HepG2 (cell line): ENCODE measurements around the gene CLEC3B. TPM values are rescaled to one million over a fixed set of nuclear protein-coding genes. Genes with fewer than 3 reads are reported as not detected.

Experiments used
- ATAC-seq: fragments of 200-7000 bp; cut with Tn5 transposase; 3 replicates; pipeline ENCODE4 v1.9.1; 2020; ENCODE audit warnings: mild to moderate bottlenecking, moderate library complexity
- BruUV-seq: library from RNA; stranded (reverse); fragments of 400-500 nt; replicated peaks from 2 replicates; lab custom pipeline; 2021; lab: Mats Ljungman, UMichigan
- CTCF ChIA-PET: fragments of 300-600 bp; formaldehyde crosslinking; extraction: SDS; loops from one replicate; lab custom pipeline; 2021; ENCODE audit warnings: low total read pairs, inconsistent platforms, low intra/inter-chr PET ratio; lab: Yijun Ruan, JAX
- POLR2A ChIA-PET: fragments of 350-600 bp; sonication (Branson Sonifier 250); formaldehyde crosslinking; loops from one replicate; lab custom pipeline; 2020; ENCODE audit warnings: antibody characterized with exemption, inconsistent platforms; lab: Yijun Ruan, JAX
- DNase-seq: peaks from one replicate; pipeline ENCODE4 v3.0.0-alpha.2; 2015; ENCODE audit warnings: low spot score
- FAIRE-seq: peaks from 3 replicates; lab custom pipeline; 2011; peaks lifted over from hg19 to GRCh38; lab: Jason Lieb, UNC
- H2AFZ ChIP-seq: one replicate; pipeline ENCODE4 v1.6.1; 2011; ENCODE audit warnings: low read length, inconsistent platforms
- H3K27ac ChIP-seq: fragments of 300-600 bp; 3 replicates; pipeline ENCODE4 v1.8.0; 2011; ENCODE audit warnings: mixed run types, mild to moderate bottlenecking, mixed read lengths, low read length, inconsistent platforms; ENCODE audit not compliant: insufficient read depth; ENCODE audit errors: extremely low read length
- H3K27me3 ChIP-seq, 2 experiments: fragments of 200-600 bp in 1 of 2; 2 replicates in 1 of 2; 3 replicates in 1 of 2; pipeline versions ENCODE4 v1.6.0 to v1.8.0; 2011; ENCODE audit warnings: low read length in 2 of 2, mild to moderate bottlenecking in 2 of 2, moderate library complexity in 2 of 2, inconsistent platforms in 1 of 2; ENCODE audit not compliant: insufficient read depth in 2 of 2, control insufficient read depth in 1 of 2
- H3K36me3 ChIP-seq, 2 experiments: fragments of 200-600 bp in 1 of 2; replicated peaks in 1 of 2; 2 replicates in 1 of 2; 3 replicates in 1 of 2; pipeline versions ENCODE4 v1.5.1 to v1.8.0; 2011; ENCODE audit warnings: low read length in 2 of 2, inconsistent platforms in 1 of 2; ENCODE audit not compliant: insufficient read depth in 2 of 2, control insufficient read depth in 1 of 2
- H3K4me1 ChIP-seq: 2 replicates; pipeline ENCODE4 v1.5.1; 2012; ENCODE audit warnings: low read length, inconsistent platforms; ENCODE audit not compliant: insufficient read depth
- H3K4me2 ChIP-seq: 2 replicates; pipeline ENCODE4 v1.6.0; 2011; ENCODE audit warnings: low read depth, low read length, inconsistent platforms
- H3K4me3 ChIP-seq, 3 experiments: fragments of 200-600 bp in 1 of 3; sonication (generic), shearing (Covaris generic) in 1 of 3; replicated peaks in 1 of 3; 2 replicates each; pipeline ENCODE4 v1.5.1; 2011 to 2016; ENCODE audit warnings: low read length in 3 of 3, inconsistent platforms in 2 of 3, low read depth in 2 of 3, mild to moderate bottlenecking in 2 of 3, control low read depth in 1 of 3, mixed read lengths in 1 of 3; ENCODE audit not compliant: insufficient read depth in 1 of 3
- H3K79me2 ChIP-seq: one replicate; pipeline ENCODE4 v1.6.1; 2011; ENCODE audit warnings: low read length, inconsistent platforms; ENCODE audit not compliant: insufficient read depth
- H3K9ac ChIP-seq: 2 replicates; pipeline ENCODE4 v1.6.0; 2011; ENCODE audit warnings: mild to moderate bottlenecking, low read depth, low read length, inconsistent platforms; ENCODE audit not compliant: insufficient read depth
- H3K9me3 ChIP-seq: 2 replicates; pipeline ENCODE4 v1.5.1; 2012; ENCODE audit warnings: mild to moderate bottlenecking, low read length
- H4K20me1 ChIP-seq: 2 replicates; pipeline ENCODE4 v1.6.0; 2011; ENCODE audit warnings: inconsistent platforms, mild to moderate bottlenecking, low read length, moderate library complexity; ENCODE audit not compliant: insufficient read depth
- DPF2 ChIP-seq: sonication (generic); formaldehyde crosslinking; IDR thresholded peaks from 2 replicates; pipeline ENCODE4 v1.4.0; 2020; ENCODE audit warnings: mild to moderate bottlenecking, low read depth, missing genetic modification reagents, borderline replicate concordance
- FOXP1 ChIP-seq, 2 experiments: fragments of 450-650 bp in 1 of 2; IDR thresholded peaks; 2 replicates each; pipeline ENCODE4 v1.6.1; 2017 to 2018; ENCODE audit warnings: antibody characterized with exemption in 1 of 2
- GATAD2A ChIP-seq: IDR thresholded peaks from 2 replicates; pipeline ENCODE4 v1.6.1; 2016
- GPBP1L1 ChIP-seq: sonication (generic); formaldehyde crosslinking; IDR thresholded peaks from 2 replicates; pipeline ENCODE4 v1.5.0; 2020; ENCODE audit warnings: mild to moderate bottlenecking, missing genetic modification reagents
- GRHL1 ChIP-seq: sonication (generic); formaldehyde crosslinking; conservative IDR thresholded peaks from 2 replicates; pipeline ENCODE4 v1.8.0; 2022; ENCODE audit warnings: missing genetic modification reagents
- MXD4 ChIP-seq: IDR thresholded peaks from 2 replicates; pipeline ENCODE4 v1.6.1; 2016; ENCODE audit warnings: mild to moderate bottlenecking, missing biosample characterization, missing genetic modification reagents
- NCOA1 ChIP-seq: sonication (generic); formaldehyde crosslinking; IDR thresholded peaks from 2 replicates; pipeline ENCODE4 v1.9.0; 2021; ENCODE audit warnings: missing genetic modification reagents
- RELA ChIP-seq: sonication (generic); formaldehyde crosslinking; IDR thresholded peaks from 2 replicates; pipeline ENCODE4 v1.4.0; 2020; ENCODE audit warnings: missing genetic modification reagents
- ZNF17 ChIP-seq: sonication (generic); formaldehyde crosslinking; IDR thresholded peaks from 2 replicates; pipeline ENCODE4 v1.5.0; 2020; ENCODE audit warnings: mild to moderate bottlenecking, missing genetic modification reagents
- ZNF678 ChIP-seq: sonication (generic); formaldehyde crosslinking; IDR thresholded peaks from 2 replicates; pipeline ENCODE4 v1.4.0; 2020; ENCODE audit warnings: mild to moderate bottlenecking, missing genetic modification reagents
- ZNF790 ChIP-seq: sonication (generic); formaldehyde crosslinking; IDR thresholded peaks from 2 replicates; pipeline ENCODE4 v1.8.0; 2022; ENCODE audit warnings: missing genetic modification reagents, mild to moderate bottlenecking, borderline replicate concordance
- ZSCAN25 ChIP-seq: sonication (generic); formaldehyde crosslinking; IDR thresholded peaks from 2 replicates; pipeline ENCODE4 v1.8.0; 2022; ENCODE audit warnings: mild to moderate bottlenecking, missing genetic modification reagents
- WGBS: methylation state at CpG from one replicate; pipeline ENCODE4 v1.1.6; 2017; ENCODE audit warnings: low lambda C conversion rate; 5-methylcytosine and 5-hydroxymethylcytosine counted together
- in situ Hi-C: cut with HindIII; loops from 2 replicates; pipeline ENCODE4 v1.10.0; 2017; ENCODE audit warnings: low pct_unique_long_range_greater_than_20kb; ENCODE audit not compliant: extremely low pct_ligation_motif_present
- intact Hi-C: fragments of 100-400 bp; cut with micrococcal nuclease; formaldehyde crosslinking; loops from one replicate; pipeline ENCODE4 v1.10.0; 2022; ENCODE audit not compliant: unreplicated experiment
- polyA plus RNA-seq, 8 experiments: library from polyadenylated mRNA; depleted of rRNA in 3 of 8; stranded (reverse) in 7 of 8; unstranded in 1 of 8; fragments of >200 nt; fragmentation: Illumina TruSeq in 4 of 8; extraction: Trizol in 4 of 8; gene quantifications; 2 replicates each; pipeline versions ENCODE4 v1.2.1 to v1.2.3, GENCODE V29; 2011 to 2016; ENCODE audit warnings: low read depth in 4 of 8, missing spikeins in 1 of 8, mixed read lengths in 1 of 8; ENCODE audit not compliant: insufficient read depth in 1 of 8
- total RNA-seq, 5 experiments: library from RNA; depleted of rRNA; stranded (reverse); fragments of >200 nt; fragmentation: Illumina TruSeq; extraction: Trizol; gene quantifications; 2 replicates each; pipeline ENCODE4 v1.2.3, GENCODE V29; 2016; ENCODE audit warnings: low read depth in 1 of 5

CLEC3B gene
- total and polyA plus RNA-seq, 2 of the 13 experiments (the other 11 are each of a cell fraction or from before 2014, with no cell fraction given): 0.07 TPM; not detected in 1

- TF ChIP-seq MXD4 (no peak), FOXP1 (IDR thresholded peaks at IDR 0.05) (no peak), FOXP1 (CRISPR knock-in tag; IDR thresholded peaks at IDR 0.05) (peak; percentile 22; the same call in 1 of the 2 replicates), GATAD2A (peak; percentile 19; the same call in 1 of the 2 replicates)
Measured at GRCh38 chr3:45002139-45002660, 23.9 kb upstream of the CLEC3B start (continued).

GRCh38 chr3:45002720-45003119 lies 23.4 kb upstream of the CLEC3B start:
- Histone ChIP-seq H3K36me3 (peaks cover 30 to 74% of the 10 kb centered on the region in 2 experiments), H3K4me2 (no peak overlapping the region), H3K9ac (no peak overlapping the region), H3K27ac (peak overlapping the region; percentile 40), H3K9me3 (no peaks in the 10 kb centered on the region), H3K4me1 (peaks cover 12% of the 10 kb centered on the region), H3K4me3 (no peak overlapping the region), H3K79me2 (no peaks in the 10 kb centered on the region), H4K20me1 (no peaks in the 10 kb centered on the region), H2AFZ (no peak overlapping the region), H3K27me3 (no peaks in the 10 kb centered on the region)
- FAIRE-seq: no peak
- DNase-seq: no peak
- TF ChIP-seq MXD4 (no peak), NCOA1 (CRISPR knock-in tag) (no peak), GRHL1 (no peak), ZNF17 (CRISPR knock-in tag) (no peak), DPF2 (CRISPR knock-in tag) (no peak), ZSCAN25 (CRISPR knock-in tag) (no peak), RELA (CRISPR knock-in tag) (no peak), ZNF790 (no peak), GPBP1L1 (no peak), ZNF678 (CRISPR knock-in tag) (no peak)
- ChIA-PET CTCF (no interaction called here), POLR2A (no interaction called here)
- 96% methylated on average over 3 of the region's 3 CpGs for WGBS
- ATAC-seq: no peak
- no TSS peak for BruUV-seq
- in situ Hi-C loops (no loop called here), intact Hi-C loops (no loop called here)
